Mesenteric fat pad (tissue), 1 donor: ENCODE data around the gene PPM1N. TPM values are rescaled to one million over a fixed set of nuclear protein-coding genes. Genes with fewer than 3 reads are reported as not detected.

Experiments used
- DNase-seq: peaks from one replicate; pipeline ENCODE4 v3.0.0-alpha.2; 2020; ENCODE audit warnings: low spot score
- total RNA-seq: library from RNA; stranded (reverse); fragmentation: NEBNext Ultra II Directional; extraction: Animal tissue kit (Norgen Biotek cat#: 25700); gene quantifications from one replicate; pipeline ENCODE4 v1.2.1, GENCODE V29; 2021
- donor health status: DM: yes; HTN: yes; CAD: no.

Gene PPM1N
- total RNA-seq, 1 donor from 2014 or later, result 1.1 TPM

DNA sequence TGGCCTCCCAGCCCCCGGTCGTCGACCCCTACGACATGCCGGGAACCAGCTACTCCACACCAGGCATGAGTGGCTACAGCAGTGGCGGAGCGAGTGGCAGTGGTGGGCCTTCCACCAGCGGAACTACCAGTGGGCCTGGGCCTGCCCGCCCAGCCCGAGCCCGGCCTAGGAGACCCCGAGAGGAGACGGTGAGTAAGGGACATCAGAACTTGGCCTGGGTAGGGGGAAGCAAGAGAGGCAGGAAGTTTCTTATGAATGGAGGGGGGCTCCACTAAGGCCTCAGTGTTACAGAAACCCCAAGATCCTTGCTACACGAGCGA lies 27.5 kb upstream of the PPM1N start:
- DNase-seq, result no peak

DNA sequence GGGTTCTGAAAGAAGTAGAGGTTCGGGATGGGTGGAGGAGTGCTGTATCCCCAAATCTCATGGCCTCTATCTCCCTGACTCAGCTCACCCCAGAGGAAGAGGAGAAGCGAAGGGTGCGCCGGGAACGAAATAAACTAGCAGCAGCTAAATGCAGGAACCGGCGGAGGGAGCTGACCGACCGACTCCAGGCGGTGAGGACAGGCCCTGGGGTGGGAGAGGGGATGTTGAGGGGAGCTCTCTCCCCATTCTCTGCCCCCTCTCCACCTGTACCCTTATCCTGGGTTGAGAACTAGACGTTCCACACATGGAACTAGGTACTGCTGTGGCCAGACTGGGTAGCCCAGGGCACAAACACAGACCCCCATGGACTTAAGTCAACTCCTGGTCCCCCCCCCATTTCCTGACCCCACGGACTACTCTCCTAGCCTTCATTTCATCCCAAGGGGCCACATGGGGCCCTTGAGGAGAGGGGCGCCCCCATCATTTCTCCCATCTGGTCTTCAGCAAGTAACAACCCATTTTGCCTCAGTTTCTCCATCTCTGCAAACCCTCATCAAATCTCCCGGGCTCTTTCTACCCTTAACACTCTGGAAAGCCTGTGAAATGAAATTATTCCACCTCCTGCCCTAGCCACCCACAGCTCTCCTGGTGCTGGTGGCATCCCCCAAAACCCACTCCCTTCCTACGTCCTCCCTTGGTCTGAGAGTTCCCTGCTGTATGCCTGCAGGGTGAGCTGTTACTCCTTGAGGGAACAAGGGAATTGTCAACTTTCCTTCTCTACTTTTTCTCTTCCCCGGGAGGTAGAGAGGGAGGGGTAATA lies 26.9 kb upstream of the PPM1N start:
- no peak for DNase-seq

DNA sequence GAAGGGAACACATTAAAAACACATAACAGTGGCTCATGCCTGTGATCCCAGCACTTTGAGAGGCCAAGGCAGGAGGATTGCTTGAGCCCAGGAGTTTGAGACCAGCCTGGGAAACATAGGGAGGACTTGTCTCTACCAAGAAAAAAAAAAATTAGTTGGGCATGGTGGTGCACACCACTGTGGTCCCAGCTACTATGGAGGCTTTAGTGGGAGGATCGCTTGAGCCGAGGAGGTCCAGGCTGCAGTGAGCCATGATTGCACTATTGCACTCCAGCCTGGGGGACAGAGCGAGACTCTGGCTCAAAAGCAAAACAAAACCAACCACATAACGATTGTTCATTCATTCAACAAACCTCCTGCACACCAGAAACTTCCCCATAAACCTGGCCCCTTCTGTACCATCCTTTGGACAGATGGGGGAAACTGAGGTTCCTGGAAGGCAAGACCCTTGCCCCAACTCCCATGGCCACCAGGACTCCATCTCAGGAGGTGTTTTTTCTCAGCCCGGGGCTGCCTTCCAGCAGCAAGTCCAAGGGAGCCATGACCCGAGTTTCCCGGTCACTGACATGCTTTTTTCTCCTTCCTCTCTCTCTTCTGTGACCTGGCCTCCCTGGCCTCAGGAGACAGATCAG lies 26.2 kb upstream of the PPM1N start:
- no peak for DNase-seq

DNA sequence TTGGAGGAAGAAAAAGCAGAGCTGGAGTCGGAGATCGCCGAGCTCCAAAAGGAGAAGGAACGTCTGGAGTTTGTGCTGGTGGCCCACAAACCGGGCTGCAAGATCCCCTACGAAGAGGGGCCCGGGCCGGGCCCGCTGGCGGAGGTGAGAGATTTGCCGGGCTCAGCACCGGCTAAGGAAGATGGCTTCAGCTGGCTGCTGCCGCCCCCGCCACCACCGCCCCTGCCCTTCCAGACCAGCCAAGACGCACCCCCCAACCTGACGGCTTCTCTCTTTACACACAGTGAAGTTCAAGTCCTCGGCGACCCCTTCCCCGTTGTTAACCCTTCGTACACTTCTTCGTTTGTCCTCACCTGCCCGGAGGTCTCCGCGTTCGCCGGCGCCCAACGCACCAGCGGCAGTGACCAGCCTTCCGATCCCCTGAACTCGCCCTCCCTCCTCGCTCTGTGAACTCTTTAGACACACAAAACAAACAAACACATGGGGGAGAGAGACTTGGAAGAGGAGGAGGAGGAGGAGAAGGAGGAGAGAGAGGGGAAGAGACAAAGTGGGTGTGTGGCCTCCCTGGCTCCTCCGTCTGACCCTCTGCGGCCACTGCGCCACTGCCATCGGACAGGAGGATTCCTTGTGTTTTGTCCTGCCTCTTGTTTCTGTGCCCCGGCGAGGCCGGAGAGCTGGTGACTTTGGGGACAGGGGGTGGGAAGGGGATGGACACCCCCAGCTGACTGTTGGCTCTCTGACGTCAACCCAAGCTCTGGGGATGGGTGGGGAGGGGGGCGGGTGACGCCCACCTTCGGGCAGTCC lies 25.5 kb upstream of the PPM1N start:
- DNase-seq, result no peak

DNA sequence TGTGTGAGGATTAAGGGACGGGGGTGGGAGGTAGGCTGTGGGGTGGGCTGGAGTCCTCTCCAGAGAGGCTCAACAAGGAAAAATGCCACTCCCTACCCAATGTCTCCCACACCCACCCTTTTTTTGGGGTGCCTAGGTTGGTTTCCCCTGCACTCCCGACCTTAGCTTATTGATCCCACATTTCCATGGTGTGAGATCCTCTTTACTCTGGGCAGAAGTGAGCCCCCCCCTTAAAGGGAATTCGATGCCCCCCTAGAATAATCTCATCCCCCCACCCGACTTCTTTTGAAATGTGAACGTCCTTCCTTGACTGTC lies 24.9 kb upstream of the PPM1N start:
- no peak for DNase-seq

DNA sequence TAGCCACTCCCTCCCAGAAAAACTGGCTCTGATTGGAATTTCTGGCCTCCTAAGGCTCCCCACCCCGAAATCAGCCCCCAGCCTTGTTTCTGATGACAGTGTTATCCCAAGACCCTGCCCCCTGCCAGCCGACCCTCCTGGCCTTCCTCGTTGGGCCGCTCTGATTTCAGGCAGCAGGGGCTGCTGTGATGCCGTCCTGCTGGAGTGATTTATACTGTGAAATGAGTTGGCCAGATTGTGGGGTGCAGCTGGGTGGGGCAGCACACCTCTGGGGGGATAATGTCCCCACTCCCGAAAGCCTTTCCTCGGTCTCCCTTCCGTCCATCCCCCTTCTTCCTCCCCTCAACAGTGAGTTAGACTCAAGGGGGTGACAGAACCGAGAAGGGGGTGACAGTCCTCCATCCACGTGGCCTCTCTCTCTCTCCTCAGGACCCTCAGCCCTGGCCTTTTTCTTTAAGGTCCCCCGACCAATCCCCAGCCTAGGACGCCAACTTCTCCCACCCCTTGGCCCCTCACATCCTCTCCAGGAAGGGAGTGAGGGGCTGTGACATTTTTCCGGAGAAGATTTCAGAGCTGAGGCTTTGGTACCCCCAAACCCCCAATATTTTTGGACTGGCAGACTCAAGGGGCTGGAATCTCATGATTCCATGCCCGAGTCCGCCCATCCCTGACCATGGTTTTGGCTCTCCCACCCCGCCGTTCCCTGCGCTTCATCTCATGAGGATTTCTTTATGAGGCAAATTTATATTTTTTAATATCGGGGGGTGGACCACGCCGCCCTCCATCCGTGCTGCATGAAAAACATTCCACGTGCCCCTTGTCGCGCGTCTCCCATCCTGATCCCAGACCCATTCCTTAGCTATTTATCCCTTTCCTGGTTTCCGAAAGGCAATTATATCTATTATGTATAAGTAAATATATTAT lies 24.3 kb upstream of the PPM1N start:
- DNase-seq, result no peak

DNA sequence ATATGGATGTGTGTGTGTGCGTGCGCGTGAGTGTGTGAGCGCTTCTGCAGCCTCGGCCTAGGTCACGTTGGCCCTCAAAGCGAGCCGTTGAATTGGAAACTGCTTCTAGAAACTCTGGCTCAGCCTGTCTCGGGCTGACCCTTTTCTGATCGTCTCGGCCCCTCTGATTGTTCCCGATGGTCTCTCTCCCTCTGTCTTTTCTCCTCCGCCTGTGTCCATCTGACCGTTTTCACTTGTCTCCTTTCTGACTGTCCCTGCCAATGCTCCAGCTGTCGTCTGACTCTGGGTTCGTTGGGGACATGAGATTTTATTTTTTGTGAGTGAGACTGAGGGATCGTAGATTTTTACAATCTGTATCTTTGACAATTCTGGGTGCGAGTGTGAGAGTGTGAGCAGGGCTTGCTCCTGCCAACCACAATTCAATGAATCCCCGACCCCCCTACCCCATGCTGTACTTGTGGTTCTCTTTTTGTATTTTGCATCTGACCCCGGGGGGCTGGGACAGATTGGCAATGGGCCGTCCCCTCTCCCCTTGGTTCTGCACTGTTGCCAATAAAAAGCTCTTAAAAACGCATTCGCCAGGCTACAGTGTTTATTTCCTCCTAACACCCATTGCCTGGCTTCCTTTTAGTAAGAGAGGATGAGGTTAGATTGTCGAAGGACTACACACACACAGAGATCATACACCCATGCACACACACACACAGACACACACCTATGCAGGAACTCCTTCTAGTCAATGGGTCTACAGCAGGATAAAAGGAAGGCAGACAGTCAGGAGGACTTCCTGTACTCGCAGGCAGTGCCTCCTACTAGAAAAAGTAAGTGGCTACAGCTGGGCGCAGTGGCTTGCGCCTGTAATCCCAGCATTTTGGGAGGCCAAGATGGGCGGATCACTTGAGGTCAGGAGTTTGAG lies 23.4 kb upstream of the PPM1N start:
- no peak for DNase-seq

DNA sequence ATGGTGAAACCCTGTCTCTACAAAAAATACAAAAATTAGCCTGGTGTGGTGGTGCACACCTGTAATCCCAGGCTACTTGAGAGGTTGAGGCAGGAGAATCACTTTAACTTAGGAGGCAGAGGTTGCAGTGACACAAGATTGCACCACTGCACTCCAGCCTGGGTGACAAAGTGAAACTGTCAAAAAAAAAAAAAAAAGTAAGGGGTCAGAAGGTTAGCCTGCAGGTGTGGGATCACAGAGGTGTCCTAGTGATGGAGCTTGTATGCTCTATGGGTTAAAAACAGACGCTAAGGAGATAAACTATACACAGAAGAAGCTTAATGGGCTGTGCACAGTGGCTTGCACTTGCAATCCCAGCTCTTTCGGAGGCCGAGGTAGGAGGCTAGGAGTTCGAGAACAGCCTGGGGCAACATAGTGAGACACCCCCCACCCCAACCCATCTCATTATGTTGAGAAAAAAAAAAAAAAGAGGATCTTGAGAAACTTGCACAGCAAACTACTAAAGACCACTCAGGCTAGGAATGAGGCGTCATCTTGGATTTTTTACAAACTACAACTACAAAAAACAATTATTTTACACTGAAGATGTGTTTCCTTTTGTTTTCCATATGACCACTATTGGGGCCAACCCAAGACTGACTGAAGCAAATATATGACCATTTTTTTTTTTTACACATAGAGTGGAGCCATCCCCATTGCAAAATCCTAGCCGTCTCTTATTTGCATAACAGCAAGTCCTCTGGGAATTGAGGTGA lies 22.5 kb upstream of the PPM1N start:
- no peak for DNase-seq

DNA sequence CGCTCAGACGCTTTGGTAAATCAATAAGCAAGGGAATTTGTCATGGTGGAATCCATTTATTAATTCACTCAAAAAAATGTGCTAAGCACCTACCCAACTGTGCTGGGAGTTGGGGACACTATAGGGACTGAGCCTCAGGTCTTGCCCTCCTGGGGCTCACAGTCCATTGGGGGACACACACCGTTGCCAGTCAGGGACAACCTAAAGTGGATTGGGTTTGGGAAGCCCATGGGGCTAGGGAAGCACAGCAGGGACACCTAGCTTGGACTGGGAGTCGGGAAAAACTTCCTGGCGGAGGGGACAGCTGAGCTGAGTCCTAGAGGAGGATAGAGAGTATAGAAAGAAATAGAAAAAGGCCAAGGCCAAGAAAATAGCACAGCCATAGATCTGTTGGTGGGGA lies 21.9 kb upstream of the PPM1N start:
- no peak for DNase-seq

DNA sequence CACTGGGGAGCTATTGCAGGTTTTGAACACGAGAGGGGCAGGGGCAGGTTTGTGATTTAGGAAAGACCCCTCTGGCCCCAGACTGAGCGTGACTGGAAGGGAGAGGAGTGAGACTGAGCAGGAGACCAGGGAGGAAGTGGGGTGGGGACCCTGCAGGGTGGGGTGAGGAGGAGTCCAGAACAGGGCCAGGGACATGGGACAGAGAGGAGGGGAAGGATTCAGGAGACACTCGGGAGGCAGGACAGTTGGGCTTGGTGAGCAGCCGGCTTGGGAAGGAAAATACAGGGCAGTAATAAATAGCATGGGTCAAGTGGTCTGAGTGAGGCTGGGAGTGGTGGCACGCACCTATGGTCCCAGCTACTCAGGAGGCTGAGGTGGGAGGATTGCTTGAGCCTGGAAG lies 21.1 kb upstream of the PPM1N start:
- no peak for DNase-seq

DNA sequence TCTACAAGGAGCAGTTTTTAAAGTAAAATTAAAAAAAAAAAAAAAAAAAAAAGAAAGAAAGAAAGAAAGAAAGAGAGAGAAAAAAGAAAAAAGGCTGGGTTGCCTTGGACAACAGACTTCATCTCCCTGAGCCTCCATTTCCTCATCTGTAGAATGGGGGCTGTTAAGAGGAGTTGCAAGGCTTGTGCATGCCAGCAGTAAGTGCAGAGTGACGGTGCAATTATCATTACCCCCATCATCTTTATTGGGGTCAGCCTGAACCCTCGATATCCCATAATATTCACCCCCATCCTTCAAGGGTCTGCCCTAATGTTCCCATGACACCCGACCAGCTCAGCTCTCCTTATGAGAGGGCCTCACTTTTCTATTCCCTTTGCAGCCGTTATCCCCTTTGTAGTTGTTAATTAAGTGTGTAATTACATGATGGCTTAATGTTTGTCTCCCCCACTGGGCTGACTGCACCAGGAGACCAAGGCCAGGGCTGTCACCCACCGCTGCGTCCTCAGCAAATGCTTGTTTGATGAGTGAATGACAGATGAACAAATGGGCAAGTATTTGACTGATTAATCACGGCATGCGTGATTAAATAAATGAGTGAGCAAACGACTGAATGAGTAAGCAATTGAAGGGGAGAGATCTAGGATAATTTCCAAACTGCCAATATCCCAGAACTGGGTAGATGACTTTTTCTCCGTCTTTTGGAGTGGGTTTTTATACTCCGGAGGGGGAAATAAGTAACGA lies 20.4 kb upstream of the PPM1N start:
- DNase-seq, result no peak

DNA sequence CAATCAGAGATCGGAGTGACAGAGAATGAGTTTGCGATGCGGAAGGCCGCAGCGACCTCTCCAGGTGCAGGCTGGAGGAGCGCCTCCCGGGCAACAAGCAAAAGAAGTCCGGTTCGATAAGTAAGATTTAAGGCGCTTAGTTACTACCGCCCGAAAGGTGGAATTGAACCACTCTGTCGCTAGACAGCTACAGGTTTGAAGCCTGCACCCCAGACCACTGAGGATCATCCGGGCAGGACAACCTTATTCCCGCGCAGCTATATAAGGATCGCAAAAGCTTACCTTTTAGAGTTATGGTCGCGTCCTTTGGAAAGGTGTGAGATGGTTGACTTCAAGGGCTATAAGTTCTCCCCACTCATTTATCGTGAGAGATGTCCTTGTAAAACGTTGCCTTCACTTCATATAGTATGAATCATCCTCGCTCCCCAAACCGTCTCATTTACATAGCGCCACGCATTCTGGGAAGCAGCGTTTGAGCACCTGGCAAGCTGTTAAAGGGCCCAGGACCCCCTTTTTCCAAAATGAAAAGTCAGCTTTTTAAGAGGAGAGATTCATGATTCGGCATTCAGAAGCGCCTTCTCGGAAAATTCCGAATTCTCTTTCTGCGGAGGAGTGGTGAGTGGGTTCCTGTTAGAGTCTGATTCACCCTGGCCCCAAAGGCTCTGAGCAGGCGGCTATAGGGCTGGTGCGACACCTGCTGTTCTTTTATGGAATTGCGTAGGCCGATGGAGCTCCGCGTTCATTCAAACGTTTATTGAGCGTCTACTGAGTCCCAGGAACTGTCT lies 19.6 kb upstream of the PPM1N start:
- no peak for DNase-seq

DNA sequence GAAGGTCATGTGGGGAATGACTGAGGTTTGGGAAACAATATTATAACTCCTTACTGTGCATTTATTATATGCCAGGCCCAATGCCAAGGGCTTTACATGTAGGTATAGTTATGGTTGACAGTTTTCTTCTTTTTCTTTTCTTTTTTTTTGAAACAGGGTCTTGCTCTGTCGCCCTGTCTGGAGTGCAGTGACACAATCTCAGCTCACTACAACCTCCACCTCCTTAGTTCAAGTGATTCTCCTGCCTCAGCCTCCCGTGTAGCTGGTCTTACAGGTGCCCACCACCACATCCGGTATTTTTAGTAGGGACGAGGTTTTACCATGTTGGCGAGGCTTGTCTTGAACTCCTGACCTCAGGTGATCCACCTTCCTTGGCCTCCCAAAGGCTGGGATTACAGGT lies 15.2 kb upstream of the PPM1N start:
- DNase-seq, result no peak

DNA sequence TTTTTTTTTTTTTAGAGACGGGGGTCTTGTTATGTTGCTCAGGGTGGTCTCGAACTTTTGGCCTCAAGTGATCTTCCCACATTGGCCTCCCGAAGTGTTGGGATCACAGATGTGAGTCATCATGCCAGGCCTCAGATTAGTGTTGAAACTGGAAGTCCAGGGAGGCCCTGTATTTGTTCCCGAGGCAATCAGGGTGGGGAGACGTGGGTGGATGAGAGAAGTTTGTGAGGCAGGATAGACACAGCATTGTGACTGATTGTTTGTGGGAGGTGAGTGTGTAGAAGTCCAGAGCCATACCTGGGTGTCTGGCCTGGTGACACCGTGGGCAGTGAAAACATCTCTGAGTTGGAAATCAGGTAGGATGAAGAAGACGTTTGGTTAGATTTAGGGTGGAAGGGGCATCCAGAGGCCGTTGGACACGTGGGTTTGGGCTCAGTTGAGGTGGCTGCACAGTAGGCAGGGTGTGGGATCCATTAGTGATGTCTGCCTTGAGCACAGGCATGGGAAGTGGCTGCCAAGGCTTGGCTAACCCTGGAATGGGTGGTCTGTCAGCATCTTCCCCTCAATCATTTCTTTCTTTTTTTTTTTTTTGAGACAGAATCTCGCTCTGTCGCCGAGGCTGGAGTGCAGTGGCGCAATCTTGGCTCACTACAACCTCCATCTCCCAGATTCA lies 13.8 kb upstream of the PPM1N start:
- DNase-seq, result no peak

DNA sequence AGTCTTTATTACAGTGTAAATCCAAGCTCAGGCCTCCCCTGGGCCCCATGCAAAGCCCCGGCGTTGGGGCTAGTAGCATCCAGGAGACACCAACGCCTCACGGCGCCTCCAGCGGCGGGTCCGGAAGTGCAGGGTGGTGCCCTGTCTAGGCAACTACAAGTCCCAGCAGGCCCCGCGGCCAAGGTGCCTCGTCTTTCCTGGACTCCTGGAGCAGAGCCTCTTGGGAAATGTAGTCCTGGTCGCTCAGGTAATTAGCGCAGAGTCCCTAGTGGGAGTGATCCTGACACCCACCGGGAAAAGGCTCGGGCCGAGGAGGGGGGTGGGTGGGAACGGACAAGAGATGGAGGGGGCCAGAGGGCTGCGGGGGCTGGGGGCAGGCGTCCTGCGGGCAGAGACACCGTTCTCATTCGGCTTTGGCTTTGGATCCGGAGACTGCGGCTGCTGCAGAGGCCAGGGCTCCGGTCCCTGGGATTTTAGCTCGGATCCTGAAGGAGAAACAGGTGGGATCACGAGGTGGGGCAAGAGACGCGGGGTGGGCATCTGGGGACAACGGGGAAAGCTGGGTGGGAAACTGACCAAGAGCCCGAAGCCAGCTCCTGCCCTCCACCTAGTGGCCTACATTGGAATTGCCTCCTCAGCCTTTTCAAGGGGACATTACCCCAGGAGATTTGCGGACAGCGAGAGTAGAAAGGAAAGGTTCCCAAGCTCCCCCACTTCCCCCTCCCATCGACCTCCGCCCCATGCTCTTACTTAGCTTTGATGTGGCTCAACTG lies 12.8 kb upstream of the PPM1N start:
- peak; percentile 99 for DNase-seq

DNA sequence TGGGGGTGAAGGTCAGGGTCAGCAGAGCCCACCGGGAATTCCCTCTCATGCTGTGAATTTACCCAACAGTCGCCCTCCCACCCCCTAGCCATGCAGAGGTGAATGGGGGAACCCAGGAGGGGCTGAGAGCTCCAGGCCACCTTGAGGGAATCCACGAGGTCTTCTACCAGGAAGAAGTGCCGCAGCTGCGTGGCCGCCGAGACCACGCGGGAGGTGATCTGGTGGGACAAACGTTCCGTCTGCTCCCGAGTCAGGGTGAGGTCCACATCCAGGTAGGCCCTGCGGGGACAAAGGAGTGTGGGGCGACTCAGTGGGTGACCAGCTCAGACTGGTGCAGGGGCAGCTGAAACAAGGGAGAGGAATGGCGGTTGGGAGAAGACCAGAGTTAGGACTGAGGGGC lies 9.5 kb upstream of the PPM1N start:
- DNase-seq, result no peak
